ENCODE results near the gene CORIN. TPM values are rescaled to one million over a fixed set of nuclear protein-coding genes. Genes with fewer than 3 reads are reported as not detected.

Gene CORIN
- total and polyA plus RNA-seq, 2 of the 4 experiments (the other 2 are of a cell fraction) = 20.3 to 24.7 TPM

GRCh38 chr4:47703008-47703407 is 134.9 kb downstream of the CORIN start:
- H2BK20ac ChIP-seq (ENCODE audit: low read depth, low read length) = no peak overlapping the region
- H2AK9ac ChIP-seq (replicated peaks; ENCODE audit: low read depth, low read length, poor library complexity) = no peak overlapping the region
- POLR2A ChIA-PET (ENCODE audit: unreplicated experiment) = no interaction called here
- no peak overlapping the region for H2BK5ac ChIP-seq (ENCODE audit: low read depth, low read length, poor library complexity, severe bottlenecking)
- no peak overlapping the region for H3K27ac ChIP-seq (ENCODE audit: insufficient read depth, low read length)
- in situ Hi-C loops (cut with MboI; ENCODE audit: low sequenced_read_pairs) = loop anchor here (10.0 kb wide), 1 partner anchor 132 kb away; the partner anchor contains the start of gene CORIN
- H3K9ac ChIP-seq (ENCODE audit: low read depth, low read length) = no peak overlapping the region
- CTCF ChIA-PET = interaction anchor here (1.6 kb wide), 1 partner anchor 134 kb away, joined by 4 read pairs; no protein-coding TSS in a partner anchor
- DNase-seq (no peak), ATAC-seq (ENCODE audit: low read depth) (no peak)
- TF ChIP-seq ELK1 (IDR thresholded peaks at IDR 0.05; ENCODE audit: borderline replicate concordance, low read depth, low read length) (no peak), FOS (IDR thresholded peaks at IDR 0.05; ENCODE audit: low read depth, low read length) (no peak), BHLHE40 (IDR thresholded peaks at IDR 0.05; ENCODE audit: low read depth, low read length) (no peak), MAZ (IDR thresholded peaks at IDR 0.05; ENCODE audit: borderline replicate concordance, low read depth, low read length) (no peak), CTCF (conservative IDR thresholded peaks at IDR 0.05; ENCODE audit: low read depth, low read length) (no peak), CEBPB (IDR thresholded peaks at IDR 0.05; ENCODE audit: low read depth, low read length) (no peak)
- TF ChIP-seq, protein P1, sequence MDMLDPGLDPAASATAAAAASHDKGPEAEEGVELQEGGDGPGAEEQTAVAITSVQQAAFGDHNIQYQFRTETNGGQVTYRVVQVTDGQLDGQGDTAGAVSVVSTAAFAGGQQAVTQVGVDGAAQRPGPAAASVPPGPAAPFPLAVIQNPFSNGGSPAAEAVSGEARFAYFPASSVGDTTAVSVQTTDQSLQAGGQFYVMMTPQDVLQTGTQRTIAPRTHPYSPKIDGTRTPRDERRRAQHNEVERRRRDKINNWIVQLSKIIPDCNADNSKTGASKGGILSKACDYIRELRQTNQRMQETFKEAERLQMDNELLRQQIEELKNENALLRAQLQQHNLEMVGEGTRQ (IDR thresholded peaks at IDR 0.05; ENCODE audit: low read depth, low read length) = no peak
- H3K36me3 ChIP-seq (ENCODE audit: control insufficient read depth, insufficient read depth, low read length) = no peaks in the 10 kb centered on the region
- no peak overlapping the region for H2AK5ac ChIP-seq (ENCODE audit: low read depth, low read length)
- no peaks in the 10 kb centered on the region for H3K79me1 ChIP-seq (ENCODE audit: low read depth in 1 of 2, low read length in 2 of 2)
- no peak overlapping the region for H2BK120ac ChIP-seq (ENCODE audit: low read depth, low read length)
- no TSS peak for BruUV-seq (replicated peaks)
- dilution Hi-C loops (cut with HindIII; ENCODE audit: low sequenced_read_pairs, unreplicated experiment) = no loop called here
- no peak overlapping the region for H3K4me3 ChIP-seq (ENCODE audit: insufficient read depth, low read depth, low read length)
- H2AFZ ChIP-seq (replicated peaks; ENCODE audit: low read length, poor library complexity) = no peak overlapping the region
- H3K4me2 ChIP-seq (ENCODE audit: low read depth, low read length) = no peak overlapping the region
- no peak overlapping the region for H3K18ac ChIP-seq (ENCODE audit: low read depth, low read length)
- H3K27me3 ChIP-seq (ENCODE audit: control insufficient read depth, insufficient read depth, low read length) = peaks cover 9% of the 10 kb centered on the region
- H3K56ac ChIP-seq (ENCODE audit: extremely low read depth, insufficient read depth, low read length) = no peak overlapping the region
- H3K9me3 ChIP-seq (ENCODE audit: control insufficient read depth, insufficient read depth, low read length) = no peaks in the 10 kb centered on the region
- intact Hi-C loops (cut with micrococcal nuclease) = no loop called here
- no peak overlapping the region for H4K8ac ChIP-seq (ENCODE audit: low read depth in 2 of 2, low read length in 2 of 2)
- H3K14ac ChIP-seq (replicated peaks; ENCODE audit: low read depth, low read length) = no peak overlapping the region
- H3K4ac ChIP-seq (ENCODE audit: low read depth, low read length) = no peak overlapping the region
- no peaks in the 10 kb centered on the region for H3K4me1 ChIP-seq (ENCODE audit: control insufficient read depth, insufficient read depth, low read length)
- H4K91ac ChIP-seq (ENCODE audit: insufficient read depth, low read depth, low read length) = no peak overlapping the region
- no peaks in the 10 kb centered on the region for H4K20me1 ChIP-seq (ENCODE audit: insufficient read depth, low read length)
- WGBS, 2 experiments (ENCODE audit: extremely low coverage in 2 of 2, insufficient read length in 1 of 2) = 100% methylated on average over 1 of the region's 5 CpGs; no CpG with 5 or more reads in 1 of the 2 experiments
- H4K5ac ChIP-seq (ENCODE audit: low read depth, low read length) = no peak overlapping the region
- H2BK15ac ChIP-seq (ENCODE audit: low read depth, low read length) = no peak overlapping the region
- H3K23ac ChIP-seq (ENCODE audit: low read depth, low read length) = no peak overlapping the region
- H3K9me1 ChIP-seq (ENCODE audit: insufficient read depth, low read length) = no peaks in the 10 kb centered on the region
